Colonic mucosa (tissue), 4 donors: Measurements from ENCODE around the gene KCNC3. TPM values are rescaled to one million over a fixed set of nuclear protein-coding genes. Genes with fewer than 3 reads are reported as not detected.
"Not testable (repeated sequence)": the region's sequence is repeated elsewhere in the genome, so short reads cannot be mapped to it uniquely, and the experiment has no call there.

Source experiments
- DNase-seq: peaks from one replicate; pipeline ENCODE4 v3.0.0-alpha.2; 2020
- H3K27ac ChIP-seq: fragments of 200-600 bp; one replicate; pipeline ENCODE4 v1.8.0; 2021
- H3K27me3 ChIP-seq: fragments of 200-600 bp; one replicate; pipeline ENCODE4 v1.8.0; 2021
- H3K36me3 ChIP-seq: fragments of 200-600 bp; one replicate; pipeline ENCODE4 v1.8.0; 2021
- H3K4me1 ChIP-seq: fragments of 200-600 bp; one replicate; pipeline ENCODE4 v1.8.0; 2021; ENCODE audit warnings: mild to moderate bottlenecking
- H3K4me3 ChIP-seq: fragments of 200-600 bp; one replicate; pipeline ENCODE4 v1.8.0; 2021
- H3K9ac ChIP-seq, 2 donors: one replicate each; pipeline ENCODE4 v1.7.0; 2013; ENCODE audit warnings: control low read depth in 2 of 2, low read depth in 2 of 2, low read length in 2 of 2
- H3K9me3 ChIP-seq: fragments of 200-600 bp; one replicate; pipeline ENCODE4 v1.8.0; 2021
- intact Hi-C: fragments of 100-400 bp; cut with DNase I; formaldehyde crosslinking; loops from one replicate; pipeline ENCODE4 v1.14.1; 2022
- total RNA-seq, 2 donors: library from RNA; stranded (reverse); fragmentation: NEBNext Ultra II Directional in 1 of 2; extraction: Animal tissue kit (Norgen Biotek cat#: 25700) in 1 of 2; gene quantifications; one replicate each; pipeline ENCODE4 v1.2.1, GENCODE V29; 2021
- TF ChIP-seq, protein P1 (sequence below): fragments of 200-600 bp; IDR thresholded peaks from one replicate; pipeline ENCODE4 v1.8.0; 2022; ENCODE audit warnings: antibody characterized with exemption, mild to moderate bottlenecking
- donor health status: healthy.
- donor health status: DM: no; HTN: no; CAD: no.
- donor health status: DM: no; HTN: no; CAD: no.

KCNC3 gene
- total RNA-seq, 2 donors from 2014 or later, result 0.61 to 1.0 TPM

DNA sequence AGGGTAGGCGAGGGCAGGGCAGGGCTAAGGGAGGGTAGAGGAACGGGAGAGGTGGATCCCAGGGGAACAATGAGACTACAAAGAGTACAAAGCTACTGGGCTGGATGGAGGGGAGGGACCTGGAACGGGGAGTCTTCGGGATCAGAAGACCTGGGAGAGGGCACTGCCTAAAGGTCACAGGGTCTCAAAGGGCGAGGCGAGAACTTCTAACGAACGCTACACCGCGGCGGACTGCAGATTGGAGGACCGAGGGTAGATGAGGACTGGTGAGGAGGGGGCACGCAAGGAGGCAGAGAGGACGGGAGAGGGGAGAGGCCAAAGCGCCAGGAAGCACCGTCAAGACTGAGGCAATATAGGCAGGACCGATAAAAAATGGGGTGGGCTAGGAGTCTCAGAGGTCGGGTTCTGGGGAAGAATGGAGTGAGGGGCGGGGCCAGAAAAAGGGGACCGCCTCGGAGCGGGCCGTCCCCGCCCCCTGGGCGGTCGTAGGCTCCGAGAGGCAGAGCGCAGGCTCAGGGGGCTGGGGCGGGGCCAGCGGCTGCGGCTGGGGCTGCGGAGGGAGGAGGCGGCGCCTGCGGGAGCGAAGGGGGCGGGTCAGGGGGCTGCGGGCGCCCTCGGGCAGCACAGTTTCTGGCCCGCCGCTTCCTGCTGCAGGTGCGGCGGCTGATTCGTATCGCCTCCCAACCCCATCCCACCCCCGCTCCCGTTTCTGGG lies 1.3 kb upstream of the KCNC3 start:
- Histone ChIP-seq H3K4me3 (peak overlapping the region; percentile 9), H3K27me3 (peaks cover 32% of the 10 kb centered on the region), H3K9ac (no peak overlapping the region), H3K27ac (no peak overlapping the region), H3K9me3 (no peaks in the 10 kb centered on the region), H3K36me3 (no peaks in the 10 kb centered on the region), H3K4me1 (peaks cover 15% of the 10 kb centered on the region)
- intact Hi-C loops, result no loop called here
- peak; percentile 76 for DNase-seq
- TF ChIP-seq, protein P1, sequence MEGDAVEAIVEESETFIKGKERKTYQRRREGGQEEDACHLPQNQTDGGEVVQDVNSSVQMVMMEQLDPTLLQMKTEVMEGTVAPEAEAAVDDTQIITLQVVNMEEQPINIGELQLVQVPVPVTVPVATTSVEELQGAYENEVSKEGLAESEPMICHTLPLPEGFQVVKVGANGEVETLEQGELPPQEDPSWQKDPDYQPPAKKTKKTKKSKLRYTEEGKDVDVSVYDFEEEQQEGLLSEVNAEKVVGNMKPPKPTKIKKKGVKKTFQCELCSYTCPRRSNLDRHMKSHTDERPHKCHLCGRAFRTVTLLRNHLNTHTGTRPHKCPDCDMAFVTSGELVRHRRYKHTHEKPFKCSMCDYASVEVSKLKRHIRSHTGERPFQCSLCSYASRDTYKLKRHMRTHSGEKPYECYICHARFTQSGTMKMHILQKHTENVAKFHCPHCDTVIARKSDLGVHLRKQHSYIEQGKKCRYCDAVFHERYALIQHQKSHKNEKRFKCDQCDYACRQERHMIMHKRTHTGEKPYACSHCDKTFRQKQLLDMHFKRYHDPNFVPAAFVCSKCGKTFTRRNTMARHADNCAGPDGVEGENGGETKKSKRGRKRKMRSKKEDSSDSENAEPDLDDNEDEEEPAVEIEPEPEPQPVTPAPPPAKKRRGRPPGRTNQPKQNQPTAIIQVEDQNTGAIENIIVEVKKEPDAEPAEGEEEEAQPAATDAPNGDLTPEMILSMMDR, result no peak

DNA sequence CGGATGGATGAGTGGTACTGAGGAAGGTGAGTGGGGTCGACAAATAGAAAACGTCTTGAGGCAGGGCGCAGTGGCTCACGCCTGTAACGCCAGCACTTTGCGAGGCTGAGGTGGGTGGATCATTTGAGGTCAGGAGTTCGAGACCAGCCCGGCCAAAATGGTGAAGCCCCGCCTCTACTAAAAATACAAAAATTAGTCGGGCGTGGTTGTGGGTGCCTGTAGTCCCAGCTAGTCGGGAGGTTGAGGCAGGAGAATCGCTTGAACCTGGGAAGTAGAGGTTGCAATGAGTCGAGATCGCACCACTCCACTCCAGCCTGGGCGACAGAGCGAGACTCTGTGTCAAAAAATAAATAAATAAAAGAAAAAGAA lies 733 bp upstream of the KCNC3 start:
- H3K27me3 ChIP-seq, result peaks cover 32% of the 10 kb centered on the region
- H3K4me3 ChIP-seq, H3K36me3 ChIP-seq, H3K9ac ChIP-seq, H3K9me3 ChIP-seq, intact Hi-C loops, DNase-seq, H3K27ac ChIP-seq: not testable (repeated sequence)
- H3K4me1 ChIP-seq, result peaks cover 15% of the 10 kb centered on the region

DNA sequence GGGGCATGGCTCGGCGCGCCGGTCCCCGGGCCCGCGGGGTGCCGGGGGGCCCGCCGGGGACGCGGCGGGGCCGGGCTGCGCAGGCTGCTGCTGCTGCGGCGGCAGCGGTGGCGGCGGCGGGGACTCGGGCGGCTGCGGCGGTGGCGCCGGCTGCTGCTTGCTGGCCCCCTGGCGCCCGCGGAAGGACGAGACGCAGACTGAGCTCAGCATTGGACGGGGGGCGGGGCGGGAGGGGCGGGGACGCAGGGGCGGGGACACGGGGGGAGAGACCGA lies 368 bp downstream of the KCNC3 start:
- H3K36me3 ChIP-seq, result no peaks in the 10 kb centered on the region
- no peak overlapping the region for H3K4me3 ChIP-seq
- no peaks in the 10 kb centered on the region for H3K9me3 ChIP-seq
- H3K9ac ChIP-seq, result no peak overlapping the region
- H3K27me3 ChIP-seq, result peaks cover 32% of the 10 kb centered on the region
- H3K4me1 ChIP-seq, result peaks cover 12% of the 10 kb centered on the region
- intact Hi-C loops, result no loop called here
- TF ChIP-seq, protein P1, result no peak
- no peak overlapping the region for H3K27ac ChIP-seq
- DNase-seq, result no peak

DNA sequence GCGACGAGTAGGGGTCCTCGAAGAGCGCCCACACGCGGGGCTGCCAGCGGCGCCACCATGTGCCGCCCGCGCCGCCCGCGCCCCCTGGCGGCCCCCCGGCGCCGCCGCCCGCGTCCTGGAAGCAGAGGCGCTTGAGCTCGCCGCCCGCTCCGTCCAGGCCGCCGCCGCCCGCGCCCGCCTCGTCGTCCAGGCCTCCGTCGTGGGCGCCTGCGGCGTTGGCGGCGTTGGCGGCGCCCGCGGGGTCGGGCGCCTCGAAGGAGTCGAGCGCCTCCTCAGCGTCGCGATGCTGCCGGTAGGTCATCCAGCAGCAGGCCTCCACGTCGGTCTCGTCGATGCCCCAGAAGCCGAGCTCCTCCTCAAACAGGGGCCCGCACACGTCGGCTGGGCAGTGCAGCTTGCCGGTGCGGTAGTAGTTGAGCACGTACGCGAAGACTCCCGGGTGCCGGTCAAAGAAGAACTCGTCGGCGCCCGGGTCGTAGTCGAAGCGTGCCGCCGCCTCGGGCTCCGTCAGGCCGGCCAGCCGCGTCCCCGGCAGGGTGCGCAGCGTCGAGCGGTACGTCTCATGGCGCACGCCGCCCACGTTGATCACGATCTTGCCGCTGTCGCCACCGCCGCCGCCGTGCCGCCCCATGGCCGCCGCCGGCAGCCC lies 829 bp downstream of the KCNC3 start:
- no peaks in the 10 kb centered on the region for H3K9me3 ChIP-seq
- H3K9ac ChIP-seq, result peak overlapping the region in 1 of 2 donors; percentile 35
- intact Hi-C loops, result no loop called here
- H3K4me1 ChIP-seq, result peaks cover 12% of the 10 kb centered on the region
- H3K4me3 ChIP-seq, result peak overlapping the region; percentile 31
- H3K36me3 ChIP-seq, result no peaks in the 10 kb centered on the region
- peaks cover 32% of the 10 kb centered on the region for H3K27me3 ChIP-seq
- H3K27ac ChIP-seq, result no peak overlapping the region
- TF ChIP-seq, protein P1, result no peak
- DNase-seq, result no peak

DNA sequence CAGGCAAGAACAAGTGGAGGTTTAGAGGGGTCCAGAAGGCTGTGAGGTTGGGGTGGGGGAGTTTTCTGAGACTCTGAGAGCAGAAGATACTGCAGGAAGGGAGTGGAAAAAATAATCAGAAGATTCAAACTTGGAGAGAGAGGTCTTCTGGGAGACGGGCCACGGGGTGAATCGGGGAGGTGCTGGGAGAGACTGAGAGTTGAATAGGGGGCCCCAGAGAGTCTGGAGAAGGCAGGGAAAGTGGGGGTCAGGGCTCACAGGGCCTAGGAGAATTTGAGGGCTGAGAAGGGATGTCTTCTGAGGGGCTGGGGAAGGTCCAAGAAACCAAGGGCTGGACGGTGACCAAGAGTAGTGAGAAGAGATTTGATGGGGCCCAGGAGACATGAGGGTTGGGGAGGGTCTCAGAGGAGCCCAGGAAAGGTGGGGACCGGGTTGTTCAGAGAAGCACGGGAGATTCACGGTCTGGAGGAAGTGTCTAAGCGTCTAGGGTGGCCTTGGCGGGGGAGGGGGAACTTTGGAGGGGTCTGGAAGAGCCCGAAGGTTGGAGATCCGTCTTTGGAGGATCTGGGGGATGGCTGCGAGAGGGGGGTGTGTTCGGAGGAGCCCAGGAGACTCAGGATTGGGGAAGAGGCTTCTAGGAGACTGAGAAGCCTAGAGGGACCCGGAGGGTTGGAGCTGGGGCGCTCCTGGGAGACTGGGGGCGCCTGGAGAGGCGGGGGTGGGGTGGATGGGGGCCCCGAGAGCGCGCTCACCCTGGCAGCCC lies 1.5 kb downstream of the KCNC3 start:
- H3K4me3 ChIP-seq, result no peak overlapping the region
- peaks cover 32% of the 10 kb centered on the region for H3K27me3 ChIP-seq
- no peaks in the 10 kb centered on the region for H3K36me3 ChIP-seq
- intact Hi-C loops, result no loop called here
- H3K4me1 ChIP-seq, result peaks cover 6% of the 10 kb centered on the region
- H3K27ac ChIP-seq, result no peak overlapping the region
- DNase-seq, result no peak
- TF ChIP-seq, protein P1, result no peak
- no peak overlapping the region for H3K9ac ChIP-seq
- H3K9me3 ChIP-seq, result no peaks in the 10 kb centered on the region

DNA sequence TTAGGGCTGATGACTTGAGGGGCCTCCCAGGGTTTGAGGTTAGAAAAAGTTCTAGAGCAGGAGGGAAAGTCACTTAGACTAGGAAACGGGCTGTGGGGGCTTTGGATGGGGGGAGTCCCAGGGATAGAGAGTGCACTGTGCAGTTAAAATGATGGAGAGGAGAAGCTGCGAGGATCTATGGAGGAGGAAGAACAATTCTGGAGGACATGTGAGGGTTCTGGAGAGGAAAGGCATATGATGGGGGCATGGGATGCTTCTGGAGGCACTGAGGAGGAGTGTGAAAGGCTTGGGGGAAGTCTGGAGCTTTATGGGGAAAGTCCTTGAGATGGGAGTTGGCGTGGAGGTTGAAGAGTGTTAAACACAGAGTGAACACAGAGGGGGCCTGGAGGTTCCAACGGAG lies 2.2 kb downstream of the KCNC3 start:
- TF ChIP-seq, protein P1, result no peak
- Histone ChIP-seq H3K36me3 (no peaks in the 10 kb centered on the region), H3K27ac (no peak overlapping the region), H3K4me1 (peaks cover 5% of the 10 kb centered on the region), H3K27me3 (peaks cover 26% of the 10 kb centered on the region), H3K4me3 (no peak overlapping the region), H3K9ac (no peak overlapping the region), H3K9me3 (no peaks in the 10 kb centered on the region)
- no peak for DNase-seq
- intact Hi-C loops, result no loop called here
